ENCODE results near the gene FKRP. TPM values are rescaled to one million over a fixed set of nuclear protein-coding genes. Genes with fewer than 3 reads are reported as not detected.

FKRP gene
- total RNA-seq, 2 experiments from 2014 or later: 13.4 to 15.4 TPM

GRCh38 chr19:46715620-46715974 lies 30.3 kb upstream of the FKRP start:
- POLR2A ChIA-PET: interaction anchor here (0.8 to 5.1 kb wide), 9 partner anchors 11 to 369 kb away, joined by 3 to 40 read pairs (median 14); partner anchors contain the start of genes CALM3, PPP5C and SLC1A5

GRCh38 chr19:46715975-46716671 lies 29.7 kb upstream of the FKRP start:
- peaks cover 40% of the 10 kb centered on the region for H3K4me1 Mint-ChIP-seq
- CTCF ChIA-PET: interaction anchor here (0.6 to 5.6 kb wide), 6 partner anchors 12 to 528 kb away, joined by 3 to 50 read pairs (median 5); no protein-coding TSS in a partner anchor
- no peaks in the 10 kb centered on the region for H3K9me3 Mint-ChIP-seq
- peak overlapping the region; percentile 97 for H3K4me3 Mint-ChIP-seq
- H3K27me3 Mint-ChIP-seq: no peaks in the 10 kb centered on the region
- peaks cover 61% of the 10 kb centered on the region for H3K36me3 Mint-ChIP-seq (ENCODE audit: low read depth)
- DNase-seq: peak; percentile 26
- POLR2A ChIA-PET: interaction anchor here (0.8 to 5.1 kb wide), 10 partner anchors 11 to 369 kb away, joined by 3 to 40 read pairs (median 13); partner anchors contain the start of genes CALM3, PPP5C and SLC1A5
- H3K27ac Mint-ChIP-seq: peak overlapping the region; percentile 95

More at GRCh38 chr19:46715620-46715974, 30.3 kb upstream of the FKRP start:
- Mint-ChIP-seq H3K9me3 (no peaks in the 10 kb centered on the region), H3K36me3 (ENCODE audit: low read depth) (peaks cover 62% of the 10 kb centered on the region), H3K27me3 (no peaks in the 10 kb centered on the region), H3K4me1 (peaks cover 41% of the 10 kb centered on the region), H3K4me3 (peak overlapping the region; percentile 97), H3K27ac (peak overlapping the region; percentile 95)
- peak; percentile 23 for DNase-seq
- CTCF ChIA-PET: interaction anchor here (0.6 to 5.6 kb wide), 6 partner anchors 12 to 529 kb away, joined by 3 to 50 read pairs (median 5); no protein-coding TSS in a partner anchor

- no peaks in the 10 kb centered on the region for H3K27me3 Mint-ChIP-seq
- peak overlapping the region; percentile 95 for H3K27ac Mint-ChIP-seq
- ChIA-PET CTCF (interaction anchor here (1.0 to 5.6 kb wide), 2 partner anchors 13 to 55 kb away, joined by 3 to 50 read pairs; no protein-coding TSS in a partner anchor), POLR2A (interaction anchor here (1.0 to 5.1 kb wide), 6 partner anchors 11 to 194 kb away, joined by 3 to 40 read pairs (median 20); partner anchors contain the start of gene CALM3)
- H3K9me3 Mint-ChIP-seq: no peaks in the 10 kb centered on the region
- peaks cover 42% of the 10 kb centered on the region for H3K4me1 Mint-ChIP-seq
- no peak for DNase-seq
- peak overlapping the region; percentile 97 for H3K4me3 Mint-ChIP-seq
- H3K36me3 Mint-ChIP-seq (ENCODE audit: low read depth): peaks cover 65% of the 10 kb centered on the region
Measured at GRCh38 chr19:46716672-46717033, 29.2 kb upstream of the FKRP start.

- POLR2A ChIA-PET: interaction anchor here (1.0 to 5.1 kb wide), 5 partner anchors 11 to 194 kb away, joined by 3 to 40 read pairs (median 17); no protein-coding TSS in a partner anchor
- H3K36me3 Mint-ChIP-seq (ENCODE audit: low read depth): peaks cover 66% of the 10 kb centered on the region
- CTCF ChIA-PET: interaction anchor here (5.6 kb wide), 1 partner anchor 13 kb away, joined by 50 read pairs; no protein-coding TSS in a partner anchor
- H3K9me3 Mint-ChIP-seq: no peaks in the 10 kb centered on the region
- H3K4me1 Mint-ChIP-seq: peaks cover 45% of the 10 kb centered on the region
- H3K4me3 Mint-ChIP-seq: peak within 1 kb of the TSS; percentile 97
- peak within 1 kb of the TSS; percentile 95 for H3K27ac Mint-ChIP-seq
- no peaks in the 10 kb centered on the region for H3K27me3 Mint-ChIP-seq
- DNase-seq: peak; percentile 92
Measured at GRCh38 chr19:46717034-46717715, 28.7 kb upstream of the FKRP start, which contains the start of gene PRKD2. PRKD2 (minus strand) TSS chr19:46717114; CDS start chr19:46716370, 744 bp downstream.

- CTCF ChIA-PET: interaction anchor here (0.9 to 1.5 kb wide), 6 partner anchors 11 to 106 kb away, joined by 3 to 11 read pairs (median 5); partner anchors contain the start of gene DACT3
- peak overlapping the region; percentile 95 for H3K27ac Mint-ChIP-seq
- H3K4me1 Mint-ChIP-seq: peaks cover 44% of the 10 kb centered on the region
- H3K9me3 Mint-ChIP-seq: no peaks in the 10 kb centered on the region
- H3K36me3 Mint-ChIP-seq (ENCODE audit: low read depth): peaks cover 65% of the 10 kb centered on the region
- no peaks in the 10 kb centered on the region for H3K27me3 Mint-ChIP-seq
- POLR2A ChIA-PET: interaction anchor here (0.7 to 1.3 kb wide), 7 partner anchors 10 to 557 kb away, joined by 3 to 6 read pairs (median 4); partner anchors contain the start of genes CALM3, INAFM1 and SLC1A5
- peak overlapping the region; percentile 97 for H3K4me3 Mint-ChIP-seq
- DNase-seq: no peak
Measured at GRCh38 chr19:46717716-46718143, 28.1 kb upstream of the FKRP start.

- CTCF ChIA-PET: interaction anchor here (0.9 to 1.5 kb wide), 7 partner anchors 10 to 106 kb away, joined by 3 to 11 read pairs (median 5); partner anchors contain the start of gene DACT3
Measured at GRCh38 chr19:46718157-46718933, 27.5 kb upstream of the FKRP start.

GRCh38 chr19:46718934-46719622 lies 26.8 kb upstream of the FKRP start:
- H3K36me3 Mint-ChIP-seq (ENCODE audit: low read depth): peaks cover 62% of the 10 kb centered on the region
- ChIA-PET CTCF (interaction anchor here (0.6 to 1.5 kb wide), 4 partner anchors 10 to 15 kb away, joined by 4 to 6 read pairs (median 5); no protein-coding TSS in a partner anchor), POLR2A (interaction anchor here (1.1 to 1.3 kb wide), 4 partner anchors 9 to 118 kb away, joined by 4 to 6 read pairs (median 6); partner anchors contain the start of genes CALM3 and SLC1A5)
- no peak for DNase-seq
- H3K9me3 Mint-ChIP-seq: no peaks in the 10 kb centered on the region
- H3K4me3 Mint-ChIP-seq: peak overlapping the region; percentile 97
- no peaks in the 10 kb centered on the region for H3K27me3 Mint-ChIP-seq
- peak overlapping the region; percentile 10 for H3K27ac Mint-ChIP-seq
- peaks cover 43% of the 10 kb centered on the region for H3K4me1 Mint-ChIP-seq

More at GRCh38 chr19:46718157-46718933, 27.5 kb upstream of the FKRP start:
- Mint-ChIP-seq H3K9me3 (no peaks in the 10 kb centered on the region), H3K4me1 (peaks cover 45% of the 10 kb centered on the region), H3K36me3 (ENCODE audit: low read depth) (peaks cover 65% of the 10 kb centered on the region), H3K4me3 (peak overlapping the region; percentile 97), H3K27ac (peak overlapping the region; percentile 95), H3K27me3 (no peaks in the 10 kb centered on the region)
- POLR2A ChIA-PET: interaction anchor here (0.6 to 1.3 kb wide), 8 partner anchors 10 to 556 kb away, joined by 3 to 6 read pairs (median 4); partner anchors contain the start of genes CALM3, INAFM1 and SLC1A5
- peak; percentile 80 for DNase-seq

- Mint-ChIP-seq H3K9me3 (no peaks in the 10 kb centered on the region), H3K36me3 (ENCODE audit: low read depth) (peaks cover 66% of the 10 kb centered on the region), H3K27ac (no peak overlapping the region), H3K27me3 (no peaks in the 10 kb centered on the region), H3K4me1 (peaks cover 43% of the 10 kb centered on the region), H3K4me3 (no peak overlapping the region)
- DNase-seq: no peak
- ChIA-PET POLR2A (no interaction called here), CTCF (interaction anchor here (0.6 to 1.0 kb wide), 2 partner anchors 9 to 13 kb away, joined by 4 to 6 read pairs; no protein-coding TSS in a partner anchor)
Measured at GRCh38 chr19:46719629-46720502, 26.0 kb upstream of the FKRP start.

- peaks cover 61% of the 10 kb centered on the region for H3K36me3 Mint-ChIP-seq (ENCODE audit: low read depth)
- H3K27ac Mint-ChIP-seq: peak overlapping the region; percentile 5
- DNase-seq: no peak
- POLR2A ChIA-PET: no interaction called here
- no peaks in the 10 kb centered on the region for H3K27me3 Mint-ChIP-seq
- CTCF ChIA-PET: no interaction called here
- no peak overlapping the region for H3K4me3 Mint-ChIP-seq
- H3K4me1 Mint-ChIP-seq: peaks cover 39% of the 10 kb centered on the region
- no peaks in the 10 kb centered on the region for H3K9me3 Mint-ChIP-seq
Measured at GRCh38 chr19:46720503-46721239, 25.2 kb upstream of the FKRP start.

- DNase-seq: no peak
- H3K4me1 Mint-ChIP-seq: peaks cover 39% of the 10 kb centered on the region
- ChIA-PET POLR2A (no interaction called here), CTCF (no interaction called here)
- no peaks in the 10 kb centered on the region for H3K27me3 Mint-ChIP-seq
- H3K36me3 Mint-ChIP-seq (ENCODE audit: low read depth): peaks cover 64% of the 10 kb centered on the region
- no peak overlapping the region for H3K27ac Mint-ChIP-seq
- H3K4me3 Mint-ChIP-seq: no peak overlapping the region
- no peaks in the 10 kb centered on the region for H3K9me3 Mint-ChIP-seq
Measured at GRCh38 chr19:46721269-46722003, 24.4 kb upstream of the FKRP start.

All from activated CD4-positive, alpha-beta memory T cell treated with anti-CD3 and anti-CD28 coated beads, Interleukin-2, amount 10 ng/mL, durations not matched to agents 7 days and 5 days (primary cell).